GM12892 (cell line): ENCODE results near the gene KRTAP3-1.

Source experiments
- POLR2A ChIP-seq: IDR thresholded peaks from 2 replicates; pipeline ENCODE4 v1.6.1; 2011; ENCODE audit warnings: low read depth, low read length, control low read depth
- POLR2AphosphoS5 ChIP-seq: IDR thresholded peaks from 2 replicates; pipeline ENCODE4 v1.6.1; 2011; ENCODE audit warnings: low read depth, low read length, control low read depth
- TAF1 ChIP-seq: IDR thresholded peaks from 2 replicates; pipeline ENCODE4 v1.6.1; 2011; ENCODE audit warnings: low read depth, mild to moderate bottlenecking, control low read depth, low read length, borderline replicate concordance

GRCh38 chr17:41018541-41018940, 9.6 kb upstream of the KRTAP3-1 start:
- TF ChIP-seq POLR2A (no peak), POLR2AphosphoS5 (no peak), TAF1 (no peak)
